ENCODE measurements around the gene PTPRM.
A peak's percentile ranks its signal among the peaks of the same experiment; 100 is the strongest.

Gene PTPRM

GRCh38 chr18:7750966-7751365 is 183.8 kb downstream of the PTPRM start:
- DNase-seq = no peak

- DNase-seq = no peak
Observed at GRCh38 chr18:7754258-7754657, 187.1 kb downstream of the PTPRM start.

- no peak for DNase-seq
Observed at GRCh38 chr18:7754725-7755181, 187.6 kb downstream of the PTPRM start.

GRCh38 chr18:7755753-7756475 is 188.8 kb downstream of the PTPRM start:
- DNase-seq = no peak

GRCh38 chr18:7757175-7757574 is 190.1 kb downstream of the PTPRM start:
- DNase-seq = no peak

GRCh38 chr18:7758764-7759163 is 191.6 kb downstream of the PTPRM start:
- DNase-seq = no peak

GRCh38 chr18:7760967-7761948 is 194.1 kb downstream of the PTPRM start:
- no peak for DNase-seq

- DNase-seq = no peak
Observed at GRCh38 chr18:7764405-7764804, 197.3 kb downstream of the PTPRM start.

GRCh38 chr18:7766346-7766745 is 199.2 kb downstream of the PTPRM start:
- no peak for DNase-seq

- no peak for DNase-seq
Observed at GRCh38 chr18:7766817-7767216, 199.7 kb downstream of the PTPRM start.

- no peak for DNase-seq
Observed at GRCh38 chr18:7770908-7771307, 203.8 kb downstream of the PTPRM start.

GRCh38 chr18:7772510-7772888 is 205.4 kb downstream of the PTPRM start:
- DNase-seq = no peak

- no peak for DNase-seq
Observed at GRCh38 chr18:7772951-7773350, 205.8 kb downstream of the PTPRM start.

GRCh38 chr18:7775128-7775527 is 208.0 kb downstream of the PTPRM start:
- no peak for DNase-seq

- DNase-seq = no peak
Observed at GRCh38 chr18:7775843-7776242, 208.7 kb downstream of the PTPRM start.

- no peak for DNase-seq
Observed at GRCh38 chr18:7778181-7778580, 211.1 kb downstream of the PTPRM start.

GRCh38 chr18:7779211-7779610 is 212.1 kb downstream of the PTPRM start:
- no peak for DNase-seq

GRCh38 chr18:7784171-7784570 is 217.1 kb downstream of the PTPRM start:
- no peak for DNase-seq

GRCh38 chr18:7786569-7786968 is 219.5 kb downstream of the PTPRM start:
- no peak for DNase-seq

- no peak for DNase-seq
Observed at GRCh38 chr18:7787339-7787738, 220.2 kb downstream of the PTPRM start.

GRCh38 chr18:7789856-7790552 is 222.9 kb downstream of the PTPRM start:
- peak in 1 of 51 donors; percentile 19 for DNase-seq

GRCh38 chr18:7793100-7793499 is 226.0 kb downstream of the PTPRM start:
- DNase-seq = no peak

All from hypothalamus (tissue), 51 donors.